ENCODE results near the gene HDAC7.

Gene HDAC7

GRCh38 chr12:47856721-47857575, 37.2 kb upstream of the HDAC7 start:
- H3K36me3 ChIP-seq (ENCODE audit: control insufficient read depth in 4 of 4, insufficient read depth in 4 of 4, low read length in 3 of 4): peaks cover 0 to 3% (median 0%) of the 10 kb centered on the region in 4 experiments
- ChIA-PET POLR2A (no interaction called here), CTCF (interaction anchor here (1.4 to 1.6 kb wide), 3 partner anchors 8 to 18 kb away, joined by 4 to 10 read pairs (median 5); no protein-coding TSS in a partner anchor)

GRCh38 chr12:47856094-47856493, 36.4 kb upstream of the HDAC7 start:
- H3K27me3 ChIP-seq (replicated peaks in 2 of 5; ENCODE audit: control insufficient read depth in 4 of 5, insufficient read depth in 5 of 5, low read length in 4 of 5): no peaks in the 10 kb centered on the region
- CTCF ChIA-PET: interaction anchor here (0.7 to 1.5 kb wide), 5 partner anchors 14 to 215 kb away, joined by 3 to 10 read pairs (median 3); no protein-coding TSS in a partner anchor
- H3K9me3 ChIP-seq (ENCODE audit: control extremely low read depth in 1 of 5, control insufficient read depth in 4 of 5, insufficient read depth in 2 of 5, low read depth in 1 of 5, low read length in 4 of 5): no peaks in the 10 kb centered on the region
- H3K27ac ChIP-seq (ENCODE audit: insufficient read depth in 1 of 2, low read depth in 1 of 2, low read length in 2 of 2, poor library complexity in 1 of 2, severe bottlenecking in 2 of 2): no peak overlapping the region
- no peaks in the 10 kb centered on the region for H3K4me1 ChIP-seq (ENCODE audit: control extremely low read depth in 1 of 4, control insufficient read depth in 4 of 4, insufficient read depth in 4 of 4, low read length in 3 of 4)
- H3K4me3 ChIP-seq (ENCODE audit: control insufficient read depth in 1 of 7, extremely low read depth in 1 of 7, insufficient read depth in 4 of 7, low read depth in 2 of 7, low read length in 6 of 7): no peak overlapping the region
- WGBS (ENCODE audit: insufficient coverage): no CpG with 5 or more reads among the region's 1 CpG
- no peak for DNase-seq
- POLR2A ChIA-PET: no interaction called here
- peaks cover 0 to 3% (median 0%) of the 10 kb centered on the region in 4 experiments for H3K36me3 ChIP-seq (ENCODE audit: control insufficient read depth in 4 of 4, insufficient read depth in 4 of 4, low read length in 3 of 4)

More at GRCh38 chr12:47856721-47857575, 37.2 kb upstream of the HDAC7 start:
- 96% methylated on average over 12 of the region's 17 CpGs for WGBS (ENCODE audit: insufficient coverage)
- Histone ChIP-seq H3K4me3 (ENCODE audit: control insufficient read depth in 1 of 7, extremely low read depth in 1 of 7, insufficient read depth in 4 of 7, low read depth in 2 of 7, low read length in 6 of 7) (no peak overlapping the region), H3K27ac (ENCODE audit: insufficient read depth in 1 of 2, low read depth in 1 of 2, low read length in 2 of 2, poor library complexity in 1 of 2, severe bottlenecking in 2 of 2) (no peak overlapping the region), H3K9me3 (ENCODE audit: control extremely low read depth in 1 of 5, control insufficient read depth in 4 of 5, insufficient read depth in 2 of 5, low read depth in 1 of 5, low read length in 4 of 5) (no peaks in the 10 kb centered on the region), H3K4me1 (ENCODE audit: control extremely low read depth in 1 of 4, control insufficient read depth in 4 of 4, insufficient read depth in 4 of 4, low read length in 3 of 4) (no peaks in the 10 kb centered on the region), H3K27me3 (replicated peaks in 2 of 5; ENCODE audit: control insufficient read depth in 4 of 5, insufficient read depth in 5 of 5, low read length in 4 of 5) (no peaks in the 10 kb centered on the region)
- DNase-seq: no peak

GRCh38 chr12:47855502-47855901, 35.8 kb upstream of the HDAC7 start:
- Histone ChIP-seq H3K4me1 (ENCODE audit: control extremely low read depth in 1 of 4, control insufficient read depth in 4 of 4, insufficient read depth in 4 of 4, low read length in 3 of 4) (no peaks in the 10 kb centered on the region), H3K27me3 (replicated peaks in 2 of 5; ENCODE audit: control insufficient read depth in 4 of 5, insufficient read depth in 5 of 5, low read length in 4 of 5) (no peaks in the 10 kb centered on the region), H3K4me3 (ENCODE audit: control insufficient read depth in 1 of 7, extremely low read depth in 1 of 7, insufficient read depth in 4 of 7, low read depth in 2 of 7, low read length in 6 of 7) (no peak overlapping the region), H3K9me3 (ENCODE audit: control extremely low read depth in 1 of 5, control insufficient read depth in 4 of 5, insufficient read depth in 2 of 5, low read depth in 1 of 5, low read length in 4 of 5) (no peaks in the 10 kb centered on the region), H3K36me3 (ENCODE audit: control insufficient read depth in 4 of 4, insufficient read depth in 4 of 4, low read length in 3 of 4) (peaks cover 0 to 3% (median 0%) of the 10 kb centered on the region in 4 experiments), H3K27ac (ENCODE audit: insufficient read depth in 1 of 2, low read depth in 1 of 2, low read length in 2 of 2, poor library complexity in 1 of 2, severe bottlenecking in 2 of 2) (no peak overlapping the region)
- ChIA-PET POLR2A (no interaction called here), CTCF (interaction anchor here (0.7 to 1.5 kb wide), 7 partner anchors 15 to 216 kb away, joined by 3 to 10 read pairs (median 3); no protein-coding TSS in a partner anchor)
- WGBS (ENCODE audit: insufficient coverage): 100% methylated on average over 2 of the region's 2 CpGs
- DNase-seq: no peak

- peaks cover 0 to 3% (median 0%) of the 10 kb centered on the region in 4 experiments for H3K36me3 ChIP-seq (ENCODE audit: control insufficient read depth in 4 of 4, insufficient read depth in 4 of 4, low read length in 3 of 4)
- no peak overlapping the region for H3K4me3 ChIP-seq (ENCODE audit: control insufficient read depth in 1 of 7, extremely low read depth in 1 of 7, insufficient read depth in 4 of 7, low read depth in 2 of 7, low read length in 6 of 7)
- no peaks in the 10 kb centered on the region for H3K4me1 ChIP-seq (ENCODE audit: control extremely low read depth in 1 of 4, control insufficient read depth in 4 of 4, insufficient read depth in 4 of 4, low read length in 3 of 4)
- no peak for DNase-seq
- ChIA-PET POLR2A (no interaction called here), CTCF (no interaction called here)
- no peaks in the 10 kb centered on the region for H3K27me3 ChIP-seq (replicated peaks in 2 of 5; ENCODE audit: control insufficient read depth in 4 of 5, insufficient read depth in 5 of 5, low read length in 4 of 5)
- WGBS (ENCODE audit: insufficient coverage): 98% methylated on average over 4 of the region's 5 CpGs
- H3K27ac ChIP-seq (ENCODE audit: insufficient read depth in 1 of 2, low read depth in 1 of 2, low read length in 2 of 2, poor library complexity in 1 of 2, severe bottlenecking in 2 of 2): no peak overlapping the region
- no peaks in the 10 kb centered on the region for H3K9me3 ChIP-seq (ENCODE audit: control extremely low read depth in 1 of 5, control insufficient read depth in 4 of 5, insufficient read depth in 2 of 5, low read depth in 1 of 5, low read length in 4 of 5)
Measured at GRCh38 chr12:47854531-47854930, 34.8 kb upstream of the HDAC7 start.

GRCh38 chr12:47852096-47852571, 32.4 kb upstream of the HDAC7 start:
- no peaks in the 10 kb centered on the region for H3K27me3 ChIP-seq (replicated peaks in 2 of 5; ENCODE audit: control insufficient read depth in 4 of 5, insufficient read depth in 5 of 5, low read length in 4 of 5)
- H3K27ac ChIP-seq (ENCODE audit: insufficient read depth in 1 of 2, low read depth in 1 of 2, low read length in 2 of 2, poor library complexity in 1 of 2, severe bottlenecking in 2 of 2): no peak overlapping the region
- ChIA-PET CTCF (interaction anchor here (1.2 to 29.7 kb wide), 4 partner anchors 12 to 54 kb away, joined by 3 to 1391 read pairs (median 4); partner anchors contain the start of genes HDAC7 and VDR), POLR2A (no interaction called here)
- H3K36me3 ChIP-seq (ENCODE audit: control insufficient read depth in 4 of 4, insufficient read depth in 4 of 4, low read length in 3 of 4): peaks cover 0 to 3% (median 0%) of the 10 kb centered on the region in 4 experiments
- no peaks in the 10 kb centered on the region for H3K4me1 ChIP-seq (ENCODE audit: control extremely low read depth in 1 of 4, control insufficient read depth in 4 of 4, insufficient read depth in 4 of 4, low read length in 3 of 4)
- WGBS (ENCODE audit: insufficient coverage): 97% methylated on average over 7 of the region's 10 CpGs
- no peaks in the 10 kb centered on the region for H3K9me3 ChIP-seq (ENCODE audit: control extremely low read depth in 1 of 5, control insufficient read depth in 4 of 5, insufficient read depth in 2 of 5, low read depth in 1 of 5, low read length in 4 of 5)
- H3K4me3 ChIP-seq (ENCODE audit: control insufficient read depth in 1 of 7, extremely low read depth in 1 of 7, insufficient read depth in 4 of 7, low read depth in 2 of 7, low read length in 6 of 7): no peak overlapping the region
- no peak for DNase-seq

- POLR2A ChIA-PET: no interaction called here
- 97% methylated on average over 2 of the region's 3 CpGs for WGBS (ENCODE audit: insufficient coverage)
- DNase-seq: no peak
- Histone ChIP-seq H3K36me3 (ENCODE audit: control insufficient read depth in 4 of 4, insufficient read depth in 4 of 4, low read length in 3 of 4) (peaks cover 0 to 3% (median 0%) of the 10 kb centered on the region in 4 experiments), H3K4me1 (ENCODE audit: control extremely low read depth in 1 of 4, control insufficient read depth in 4 of 4, insufficient read depth in 4 of 4, low read length in 3 of 4) (no peaks in the 10 kb centered on the region), H3K9me3 (ENCODE audit: control extremely low read depth in 1 of 5, control insufficient read depth in 4 of 5, insufficient read depth in 2 of 5, low read depth in 1 of 5, low read length in 4 of 5) (no peaks in the 10 kb centered on the region), H3K27me3 (replicated peaks in 2 of 5; ENCODE audit: control insufficient read depth in 4 of 5, insufficient read depth in 5 of 5, low read length in 4 of 5) (no peaks in the 10 kb centered on the region), H3K4me3 (ENCODE audit: control insufficient read depth in 1 of 7, extremely low read depth in 1 of 7, insufficient read depth in 4 of 7, low read depth in 2 of 7, low read length in 6 of 7) (no peak overlapping the region), H3K27ac (ENCODE audit: insufficient read depth in 1 of 2, low read depth in 1 of 2, low read length in 2 of 2, poor library complexity in 1 of 2, severe bottlenecking in 2 of 2) (no peak overlapping the region)
- CTCF ChIA-PET: interaction anchor here (0.9 to 29.7 kb wide), 4 partner anchors 11 to 53 kb away, joined by 3 to 1391 read pairs (median 3); partner anchors contain the start of genes HDAC7 and VDR
Measured at GRCh38 chr12:47851303-47851952, 31.7 kb upstream of the HDAC7 start.
